HG03103 (cell line): Measurements from ENCODE around the gene SKI.
"Not testable (repeated sequence)": the region's sequence is repeated elsewhere in the genome, so short reads cannot be mapped to it uniquely, and the experiment has no call there.

Experiments used
- ATAC-seq: cut with Tn5 transposase; IDR thresholded peaks from one replicate; pipeline ENCODE4 v1.9.1; 2021; ENCODE audit warnings: low read depth; ENCODE audit not compliant: unreplicated experiment

The SKI gene

GRCh38 chr1:2315674-2316450 lies 87.7 kb downstream of the SKI start:
- ATAC-seq, result no peak

GRCh38 chr1:2316451-2316961 lies 88.4 kb downstream of the SKI start:
- ATAC-seq, result no peak

GRCh38 chr1:2317230-2318065 lies 89.3 kb downstream of the SKI start:
- ATAC-seq, result no peak

GRCh38 chr1:2318314-2319278 lies 90.5 kb downstream of the SKI start:
- no peak for ATAC-seq

- no peak for ATAC-seq
These were observed 91.2 kb downstream of the SKI start for GRCh38 chr1:2319291-2319690.

- no peak for ATAC-seq
These were observed 91.9 kb downstream of the SKI start for GRCh38 chr1:2320006-2320405.

GRCh38 chr1:2320760-2321667 lies 92.9 kb downstream of the SKI start:
- no peak for ATAC-seq

- ATAC-seq, result no peak
These were observed 94.0 kb downstream of the SKI start for GRCh38 chr1:2322065-2322571.

- ATAC-seq, result no peak
These were observed 94.6 kb downstream of the SKI start for GRCh38 chr1:2322581-2323211.

GRCh38 chr1:2323451-2323974 lies 95.4 kb downstream of the SKI start:
- ATAC-seq, result no peak

- no peak for ATAC-seq
These were observed 96.6 kb downstream of the SKI start for GRCh38 chr1:2324553-2325366.

- no peak for ATAC-seq
These were observed 98.4 kb downstream of the SKI start for GRCh38 chr1:2326524-2326923.

- not testable (repeated sequence) for ATAC-seq
These were observed 99.0 kb downstream of the SKI start for GRCh38 chr1:2327162-2327561.

GRCh38 chr1:2327841-2328240 lies 99.7 kb downstream of the SKI start:
- ATAC-seq, result no peak

GRCh38 chr1:2328676-2329455 lies 100.7 kb downstream of the SKI start:
- ATAC-seq, result no peak

GRCh38 chr1:2330035-2330434 lies 101.9 kb downstream of the SKI start:
- no peak for ATAC-seq
